NCI-H2227 (cell line): ENCODE measurements around the gene HOXB8.
A peak's percentile ranks its signal among the peaks of the same experiment; 100 is the strongest.

Experiments
- DNase-seq: peaks from one replicate; lab custom pipeline; 2025; ENCODE audit not compliant: unreplicated experiment; lab: John Stamatoyannopoulos, UW

Gene HOXB8

DNA sequence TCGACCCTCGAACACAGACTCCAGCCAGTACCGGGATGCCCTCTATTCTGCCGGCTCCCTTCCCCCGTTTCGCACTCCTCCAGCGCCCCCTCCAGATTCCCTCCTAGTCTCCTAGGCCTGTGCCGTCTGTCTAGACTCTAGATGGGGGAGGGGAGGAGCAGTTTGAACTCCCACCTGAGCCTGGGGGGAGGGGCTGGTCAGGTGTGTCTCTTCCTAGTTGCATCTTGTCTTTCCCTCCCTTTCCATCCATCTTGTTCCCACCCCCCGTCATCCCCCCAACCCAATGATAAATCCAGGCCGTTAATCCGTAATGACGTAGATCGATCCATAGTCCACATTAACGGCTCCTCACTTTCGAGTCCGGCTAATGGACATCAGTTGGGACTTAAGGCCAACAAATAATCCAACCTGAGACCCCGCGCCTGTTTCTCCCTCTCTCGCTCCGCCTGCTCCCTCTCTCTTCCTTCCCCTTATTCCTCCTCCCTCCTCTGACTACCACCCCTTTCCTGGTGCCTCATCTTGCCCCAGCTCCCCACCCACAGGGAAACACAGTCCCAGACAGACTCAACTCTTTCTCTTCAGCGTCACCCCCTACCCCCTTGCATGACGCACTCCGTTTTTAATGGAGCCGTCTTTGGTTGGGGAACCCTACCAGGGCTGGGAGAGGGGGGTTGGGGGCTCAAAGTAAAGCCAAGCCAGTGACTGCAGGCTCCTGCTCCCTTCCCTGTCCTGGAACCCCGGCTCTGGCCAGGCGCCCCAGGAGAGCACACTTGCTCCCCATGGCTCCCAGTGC is 18.2 kb downstream of the HOXB8 start:
- no peak for DNase-seq

DNA sequence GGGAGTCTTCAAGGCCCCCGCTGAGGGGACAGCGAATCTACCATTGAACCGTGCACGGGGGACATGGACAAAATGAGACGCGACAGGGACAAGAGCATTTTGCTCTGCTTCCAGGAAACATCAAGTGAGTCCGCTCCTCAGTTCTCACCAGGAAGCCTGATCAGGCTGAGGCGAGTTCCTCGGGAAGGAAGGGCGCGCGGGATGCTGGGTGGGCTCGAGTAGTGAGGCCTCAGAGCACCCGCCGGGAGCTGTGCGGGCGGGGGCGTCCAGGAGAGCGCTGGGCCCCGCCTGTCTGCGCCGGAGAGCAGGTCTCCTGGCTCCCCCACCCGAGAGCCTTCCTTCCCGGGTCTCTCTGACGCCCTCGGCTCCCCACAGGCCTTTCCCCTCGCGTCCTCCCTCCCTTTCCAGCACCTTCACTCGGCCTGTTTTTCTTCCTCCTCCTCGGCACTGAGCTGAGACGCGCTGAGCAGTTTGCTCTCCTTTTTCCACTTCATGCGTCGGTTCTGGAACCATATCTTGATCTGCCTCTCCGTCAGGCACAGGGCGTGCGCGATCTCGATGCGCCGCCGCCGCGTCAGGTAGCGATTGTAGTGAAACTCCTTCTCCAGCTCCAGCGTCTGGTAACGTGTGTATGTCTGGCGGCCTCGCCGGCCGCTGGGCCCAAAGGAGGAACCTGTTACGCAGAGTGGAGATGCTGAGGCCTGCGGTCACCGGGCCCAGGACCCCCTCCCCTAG is 18.9 kb downstream of the HOXB8 start:
- DNase-seq, result peak; percentile 18

DNA sequence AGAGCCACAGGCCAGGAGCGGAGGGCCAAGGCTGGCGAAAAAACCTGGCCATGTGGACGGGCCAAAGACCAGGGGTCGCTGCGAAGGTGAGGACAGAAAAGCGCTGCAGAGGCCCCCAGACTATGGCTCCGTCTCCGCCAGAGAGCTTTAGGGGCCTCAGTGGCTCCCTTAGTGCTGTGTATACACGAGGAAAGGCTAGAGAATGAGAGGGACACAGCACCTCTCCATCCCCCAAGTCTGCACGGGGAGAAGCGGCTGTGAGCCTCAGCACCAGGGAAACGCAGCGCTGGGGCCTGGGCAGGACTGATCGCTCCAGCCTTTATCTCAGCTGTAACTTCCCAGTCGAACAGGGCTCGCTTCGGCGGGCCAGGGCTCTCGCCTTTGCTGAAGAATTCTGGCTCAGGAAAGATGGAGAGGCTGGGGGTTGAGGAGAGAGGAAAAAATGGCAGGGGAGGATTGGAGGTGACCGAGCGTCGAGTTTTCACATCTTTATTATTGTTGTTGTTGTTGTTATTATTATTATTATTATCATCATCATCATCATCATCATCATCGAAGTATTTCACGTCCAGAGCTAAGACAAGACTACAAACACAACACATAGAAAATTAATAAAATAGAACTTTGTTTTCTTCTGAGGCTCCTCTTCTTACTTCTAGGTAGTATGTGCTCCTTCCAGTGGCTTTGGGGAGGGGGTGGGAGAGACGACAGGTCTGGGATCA is 19.7 kb downstream of the HOXB8 start:
- no peak for DNase-seq

DNA sequence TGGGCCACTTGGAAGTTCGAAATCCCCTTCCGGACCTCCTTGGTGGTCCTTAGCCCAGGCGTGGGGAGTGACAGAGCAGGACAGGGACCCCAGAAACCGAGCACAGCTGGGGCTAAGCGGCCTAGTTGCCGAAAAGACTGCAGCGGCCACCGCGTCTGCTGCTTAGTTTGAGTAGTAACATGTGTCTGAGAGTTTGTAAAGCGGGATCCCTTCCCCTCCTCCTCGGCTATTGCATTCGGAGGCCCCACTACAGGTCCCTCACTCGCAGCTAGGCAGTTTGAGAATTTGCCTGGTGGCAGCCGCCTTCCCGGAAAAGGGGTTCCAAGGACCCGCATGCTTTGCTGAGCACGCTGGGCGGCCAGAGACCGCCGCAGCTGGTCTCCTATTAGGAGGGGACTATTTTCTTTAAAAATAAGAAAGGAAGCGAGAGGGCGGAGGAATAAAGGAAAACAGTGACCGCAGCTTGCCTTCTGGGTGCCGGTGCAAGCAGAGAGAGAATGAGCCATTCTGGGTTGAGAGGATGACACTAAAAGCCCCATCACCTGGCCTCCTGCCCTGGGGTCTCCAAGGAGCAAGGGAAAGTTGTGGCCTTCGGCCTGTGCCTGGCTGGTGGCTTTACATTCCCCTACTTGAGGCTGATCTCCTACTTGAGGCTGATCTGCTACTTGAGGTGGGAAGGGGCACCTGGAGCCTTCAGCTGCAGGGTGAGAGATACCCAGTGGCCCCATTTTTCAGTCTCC is 20.4 kb downstream of the HOXB8 start:
- DNase-seq, result no peak

DNA sequence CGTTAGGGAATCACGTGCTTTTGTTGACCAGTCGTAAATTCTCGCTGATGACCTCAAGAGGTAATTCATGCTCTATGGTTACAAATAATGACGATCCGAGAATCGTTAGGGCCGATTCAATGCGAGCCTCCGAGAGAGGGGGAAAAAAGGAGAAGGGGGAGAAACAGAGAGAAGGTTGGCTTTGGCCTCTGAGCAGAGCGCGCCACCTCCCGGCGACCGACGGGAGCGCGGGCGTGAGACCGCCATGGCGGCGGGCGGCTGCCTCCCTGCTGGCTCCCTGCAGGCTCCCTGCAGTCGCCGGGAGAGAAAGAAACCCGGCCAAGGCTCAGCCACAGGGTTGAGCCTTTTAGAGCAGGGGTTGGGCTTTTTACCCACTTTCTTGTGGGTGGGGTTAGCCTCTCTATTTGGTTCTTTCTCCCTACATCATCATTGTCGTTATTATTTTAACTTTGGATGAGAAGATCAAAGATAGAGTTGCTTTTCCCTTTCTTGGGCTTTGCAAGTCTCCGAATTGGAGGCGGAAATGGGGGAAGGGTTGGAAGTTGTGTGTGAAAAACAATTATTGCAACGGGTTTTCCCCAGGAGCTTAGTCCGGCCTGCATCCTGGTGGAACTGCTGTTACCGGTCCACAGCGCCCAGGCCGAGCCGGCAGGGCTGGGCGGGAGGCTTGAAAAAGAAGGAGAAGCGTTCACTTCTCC is 21.1 kb downstream of the HOXB8 start:
- DNase-seq, result peak; percentile 90

DNA sequence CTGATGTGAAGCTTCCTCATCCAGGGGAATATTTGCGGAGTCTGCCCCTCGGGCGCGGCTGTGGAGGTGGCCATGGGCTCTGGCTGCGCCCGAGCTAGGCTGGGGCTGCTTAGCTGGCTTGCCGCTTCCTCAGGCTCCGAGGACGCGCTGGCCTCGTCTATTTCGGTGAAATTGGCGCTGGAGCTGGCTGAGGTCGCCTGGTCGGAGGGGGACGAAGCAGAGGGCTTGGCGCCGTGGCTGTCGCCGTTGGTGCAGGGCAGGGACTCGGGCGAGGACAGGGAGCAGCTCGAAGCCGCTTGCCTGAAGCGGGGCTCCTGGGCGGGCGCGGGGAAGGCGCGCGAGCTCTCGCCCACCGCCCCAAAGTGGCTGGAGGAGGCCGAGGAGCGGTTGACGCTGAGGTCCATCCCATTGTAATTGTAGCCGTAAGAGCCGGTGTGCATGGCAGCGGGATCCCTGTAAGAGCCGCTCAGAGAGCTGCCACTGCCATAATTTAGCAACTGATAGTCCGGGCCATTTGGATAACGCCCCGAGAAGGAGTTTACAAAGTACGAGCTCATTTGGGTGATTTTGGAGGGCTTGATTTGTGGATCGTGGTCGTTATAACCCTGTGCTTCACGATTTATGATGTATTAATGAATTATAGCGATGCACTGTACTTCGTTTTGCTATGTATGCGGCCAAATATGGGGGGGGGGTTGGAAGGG is 21.8 kb downstream of the HOXB8 start, which contains the start of gene HOXB5:
Gene HOXB5, minus strand, starts transcription at position 654 of the 704 bp plus-strand sequence. Its CDS starts 97 bp downstream, at position 557.
- peak; percentile 59 for DNase-seq

DNA sequence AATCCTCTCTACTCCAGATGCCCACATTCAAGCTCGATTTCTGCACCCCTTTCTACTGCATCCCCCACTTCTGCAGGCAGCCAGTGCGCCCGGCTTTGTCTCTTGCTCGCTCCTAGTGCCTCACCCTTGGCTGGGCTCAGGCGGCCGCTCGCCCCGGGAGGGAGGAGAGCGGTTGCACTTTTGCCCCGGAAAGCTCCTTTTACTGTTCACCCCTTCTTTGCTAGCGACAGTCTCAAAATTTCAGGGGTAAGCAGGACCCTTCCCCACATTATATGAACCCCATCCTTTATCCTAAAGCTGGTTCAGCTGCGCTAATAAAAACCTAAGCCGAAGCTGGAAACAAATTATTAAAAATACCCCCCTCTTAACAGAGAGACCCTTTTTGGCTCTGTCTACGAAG is 22.5 kb downstream of the HOXB8 start:
- no peak for DNase-seq

DNA sequence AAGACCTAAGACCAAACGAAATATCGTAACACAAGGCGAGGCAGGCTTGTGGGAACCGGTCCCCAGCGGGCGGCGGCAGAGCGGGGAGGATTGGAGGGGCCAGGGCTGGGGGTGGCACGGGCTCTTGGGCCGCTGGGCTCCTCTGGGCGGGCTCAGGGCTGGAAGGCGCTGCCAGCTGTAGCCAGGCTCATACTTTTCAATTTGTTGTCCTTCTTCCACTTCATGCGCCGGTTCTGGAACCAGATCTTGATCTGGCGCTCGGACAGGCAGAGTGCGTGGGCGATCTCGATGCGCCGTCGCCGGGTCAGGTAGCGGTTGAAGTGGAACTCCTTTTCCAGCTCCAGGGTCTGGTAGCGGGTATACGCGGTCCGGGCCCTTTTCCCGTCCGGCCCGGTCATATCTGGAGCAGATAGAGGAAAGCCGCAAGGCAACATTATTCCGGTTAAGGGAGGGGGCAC is 23.0 kb downstream of the HOXB8 start:
- DNase-seq, result no peak

DNA sequence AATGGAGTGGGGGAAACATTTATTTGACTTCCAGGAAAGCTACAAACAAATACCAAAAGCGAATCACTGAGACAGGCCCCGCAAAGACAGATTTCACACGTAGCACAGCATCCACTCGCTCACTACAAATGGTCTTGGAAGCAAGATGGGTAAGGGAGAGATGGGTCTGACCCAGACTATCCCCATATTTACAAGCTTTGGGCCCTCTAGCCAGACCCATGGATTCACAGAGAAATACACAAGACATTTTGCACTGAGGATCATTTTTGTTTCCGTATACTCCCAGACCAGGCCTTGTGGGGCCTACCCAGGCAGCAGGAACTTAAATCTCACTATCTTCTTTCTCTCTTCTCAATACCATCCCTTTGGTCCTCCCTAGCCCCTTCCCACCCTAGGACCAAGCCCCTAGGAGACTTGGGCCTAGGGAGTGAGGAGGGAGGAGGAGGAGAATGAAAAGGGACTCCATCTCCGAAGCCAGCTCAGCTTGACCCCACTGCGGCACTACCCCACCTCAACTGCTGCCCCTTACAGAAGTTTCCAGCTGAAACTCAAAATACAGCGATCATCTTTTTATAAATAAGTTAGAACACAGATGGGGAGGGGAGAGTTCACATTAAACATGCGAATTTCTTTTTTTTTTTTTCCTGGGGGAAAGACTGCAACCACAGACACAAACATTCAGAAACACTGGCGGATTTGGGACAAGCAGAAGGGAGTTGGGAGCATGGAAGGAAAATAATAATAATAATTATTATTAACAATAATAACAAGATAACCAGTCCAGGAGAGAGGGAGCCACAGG is 23.6 kb downstream of the HOXB8 start:
- DNase-seq, result no peak

DNA sequence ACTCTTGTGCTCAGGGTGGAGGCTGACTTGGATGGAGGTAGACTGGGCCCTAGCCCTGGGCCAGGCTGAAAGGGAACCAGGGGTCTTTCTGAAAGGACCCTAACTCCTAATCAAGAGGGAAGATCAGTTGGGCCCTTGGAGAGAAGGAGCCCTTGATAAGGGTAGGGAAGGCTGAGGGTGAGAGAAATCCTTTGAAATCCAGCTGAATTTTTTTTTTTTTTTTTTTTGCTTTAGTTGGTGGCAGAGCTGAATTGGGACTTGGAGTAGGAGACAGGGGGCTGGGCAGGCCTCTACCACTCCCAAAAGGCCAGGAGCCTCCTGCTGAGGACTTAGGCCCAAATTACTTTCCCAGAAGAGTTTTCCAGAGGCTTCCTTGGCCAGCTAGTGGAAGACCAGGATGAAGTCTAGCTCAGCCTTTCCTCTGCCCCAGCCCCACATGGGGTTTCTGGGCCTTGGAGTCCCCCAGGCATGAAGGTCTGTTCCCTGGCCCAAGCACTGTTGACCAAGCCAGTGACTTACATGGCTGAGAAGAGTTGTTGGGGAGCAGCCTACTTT is 24.4 kb downstream of the HOXB8 start:
- DNase-seq, result no peak

DNA sequence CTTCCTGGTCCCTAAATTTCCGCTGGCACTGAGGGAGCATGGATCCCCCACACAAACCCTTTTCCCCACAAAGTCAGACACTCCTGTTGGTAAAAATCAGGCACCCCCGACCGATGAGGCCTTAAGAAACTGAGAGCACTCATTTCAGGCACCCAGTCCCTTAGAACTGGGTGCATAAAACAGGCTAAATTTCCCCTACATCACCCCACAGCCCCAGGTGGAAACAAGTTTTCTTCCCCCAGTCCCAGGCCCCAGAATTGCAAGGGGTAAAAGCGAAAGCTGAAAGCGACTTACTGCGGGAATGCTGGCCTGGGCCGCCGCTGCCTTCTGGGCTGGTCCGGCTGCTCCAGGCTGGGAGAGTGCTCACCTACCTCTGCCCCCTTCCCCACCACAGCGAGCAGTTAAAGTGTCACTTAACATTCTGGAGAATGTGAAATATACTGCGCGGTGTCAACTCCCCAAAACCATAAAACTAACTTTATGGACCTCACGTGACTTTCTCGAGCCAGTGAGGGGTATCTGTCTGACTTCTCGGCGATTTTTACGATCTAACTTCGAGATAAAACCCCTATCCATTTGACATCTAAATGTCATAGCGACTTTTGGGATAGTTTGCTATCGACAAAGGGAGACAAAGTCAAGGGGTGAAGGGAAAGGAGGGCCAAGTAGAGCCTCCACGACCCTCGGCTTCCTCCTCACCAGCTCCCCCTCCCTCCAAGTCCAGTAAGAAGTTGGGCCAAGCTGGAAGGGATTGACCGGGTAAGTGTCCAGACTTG is 25.1 kb downstream of the HOXB8 start, which contains the start of gene HOXB3:
Gene HOXB3, minus strand, starts transcription at position 411 of the 776 bp plus-strand sequence. CDS start 37,767 bp downstream, outside the sequence.
- DNase-seq, result no peak

DNA sequence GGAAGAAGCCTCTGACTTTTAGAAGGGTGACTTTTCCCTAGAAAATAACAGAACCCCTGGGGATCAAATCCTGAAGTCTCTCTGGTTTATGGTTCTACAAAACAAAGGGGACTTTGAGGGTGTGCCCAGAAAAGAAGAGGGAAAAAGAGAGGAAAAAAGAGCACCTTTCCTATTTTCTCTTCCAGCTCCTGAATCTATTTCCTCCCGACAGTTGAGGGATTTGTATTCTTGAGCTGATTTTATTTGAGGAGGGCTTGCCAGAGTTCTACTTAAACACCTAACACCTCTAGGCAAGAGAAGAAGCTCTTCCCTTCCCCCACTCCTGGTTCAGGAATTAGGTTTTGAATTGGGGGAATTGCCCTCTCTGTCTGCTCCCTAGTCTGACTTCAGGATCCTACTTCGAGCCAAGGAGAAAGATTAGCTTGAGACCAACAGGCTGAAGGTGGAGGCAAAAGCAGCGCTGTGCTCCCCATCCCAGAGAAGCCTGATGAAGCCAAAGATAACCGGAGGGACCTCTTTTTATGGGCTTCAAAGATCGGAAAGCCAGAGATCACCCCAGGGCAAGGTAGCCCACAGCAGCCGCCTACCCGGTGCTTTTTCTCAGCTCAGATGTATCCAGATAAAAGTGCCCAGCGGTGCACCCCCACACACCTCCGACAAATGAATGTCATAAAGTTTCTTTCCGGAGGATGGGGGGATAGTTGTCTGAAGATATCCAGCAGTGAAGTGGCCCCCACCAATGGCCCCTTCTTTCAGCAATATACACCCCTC is 25.8 kb downstream of the HOXB8 start:
- no peak for DNase-seq

DNA sequence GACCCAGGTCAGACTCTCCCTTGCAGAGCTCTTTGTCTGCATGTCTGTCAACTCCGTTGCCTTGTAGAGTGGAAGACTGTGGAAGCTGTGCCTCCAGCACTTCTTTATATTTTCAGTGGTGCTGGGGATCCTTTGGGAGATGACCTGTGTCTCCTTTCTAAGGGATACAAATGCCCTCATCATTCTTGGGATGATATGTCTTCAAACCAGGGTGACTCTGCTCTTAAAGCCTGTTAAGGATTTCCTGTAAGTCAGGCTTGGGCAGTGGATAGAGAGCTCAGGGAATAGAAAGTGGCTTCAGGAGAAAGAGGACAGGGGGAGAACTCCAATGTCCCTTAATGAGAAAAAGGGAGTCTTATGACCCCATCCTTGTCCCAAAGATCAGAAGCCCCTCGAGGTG is 26.6 kb downstream of the HOXB8 start:
- DNase-seq, result no peak

DNA sequence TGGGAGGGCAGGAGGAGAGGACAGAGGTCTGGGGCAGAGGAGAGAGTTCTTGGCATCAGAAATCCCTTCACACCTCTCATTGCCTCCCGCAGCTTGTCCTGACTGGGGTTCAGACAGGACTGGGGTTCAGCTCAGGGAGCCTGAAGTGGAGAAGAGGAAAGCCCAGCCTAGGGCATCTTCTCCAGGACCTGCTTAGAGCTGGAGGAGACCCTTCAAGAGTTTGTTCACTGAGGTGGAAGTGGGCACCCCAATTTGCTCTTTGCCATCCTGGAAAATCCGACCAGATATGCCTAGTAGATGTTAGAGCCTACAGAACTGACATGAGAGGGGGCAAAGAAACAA is 27.0 kb downstream of the HOXB8 start:
- no peak for DNase-seq

DNA sequence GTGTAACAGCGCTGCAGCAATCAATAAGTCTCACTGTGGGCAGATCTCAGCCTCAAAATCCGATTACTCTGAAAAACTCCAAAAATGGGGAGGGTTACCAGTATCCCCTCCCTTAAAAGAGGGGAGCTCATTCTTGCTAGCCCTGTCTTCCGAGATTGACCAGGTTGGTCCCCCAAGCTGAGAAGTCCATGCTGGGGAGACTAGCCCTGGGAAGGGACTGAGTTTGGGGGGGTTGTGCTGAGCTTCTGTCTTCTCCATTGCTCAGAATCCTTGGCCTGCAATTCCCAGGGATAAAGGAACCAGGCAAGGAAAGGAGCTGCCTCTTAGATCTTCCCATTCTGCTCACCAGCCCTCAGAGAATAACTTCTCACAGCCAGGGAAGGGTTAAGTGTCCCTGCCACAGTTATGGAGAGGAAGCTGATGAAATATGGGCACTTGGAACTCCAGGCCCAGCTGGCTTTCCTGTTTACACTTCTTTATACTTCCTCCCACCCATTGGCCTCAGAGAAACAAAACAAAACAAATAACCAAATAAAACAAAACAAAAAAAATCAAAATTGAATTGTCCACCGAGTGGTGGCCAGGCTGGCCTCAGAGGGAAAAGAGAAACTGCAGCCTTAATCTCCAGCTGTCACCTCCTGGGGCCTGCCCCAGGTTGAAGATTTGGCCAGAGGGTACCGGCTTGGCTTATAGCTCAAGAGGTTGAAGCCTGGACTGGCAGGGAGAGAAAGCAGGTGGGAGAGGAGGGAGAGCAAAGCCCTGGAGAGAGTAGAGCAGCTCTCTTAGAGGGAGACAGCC is 27.6 kb downstream of the HOXB8 start:
- no peak for DNase-seq
